ENCODE measurements around the gene PCDH9. TPM values are rescaled to one million over a fixed set of nuclear protein-coding genes. Genes with fewer than 3 reads are reported as not detected.

PCDH9 gene
- total RNA-seq, 2 donors from 2014 or later: 0.95 to 1.8 TPM

GRCh38 chr13:67219113-67219512 lies 11.0 kb downstream of the PCDH9 start:
- 82% methylated on average over 1 of the region's 1 CpG; no CpG with 5 or more reads in 1 of the 2 experiments for WGBS, 2 experiments (ENCODE audit: insufficient coverage in 1 of 2, insufficient read length in 1 of 2)
- H3K27me3 Mint-ChIP-seq (ENCODE audit: insufficient read depth): peaks cover 19% of the 10 kb centered on the region
- H3K36me3 Mint-ChIP-seq (ENCODE audit: low read depth): no peaks in the 10 kb centered on the region
- no peaks in the 10 kb centered on the region for H3K9me3 ChIP-seq (ENCODE audit: control insufficient read depth, low read length)
- no peaks in the 10 kb centered on the region for H3K36me3 ChIP-seq (ENCODE audit: control insufficient read depth, insufficient read depth, low read length)
- H3K27me3 ChIP-seq (ENCODE audit: control insufficient read depth, insufficient read depth, low read length, poor library complexity, severe bottlenecking): no peaks in the 10 kb centered on the region
- peaks cover 2% of the 10 kb centered on the region for H3K4me1 ChIP-seq (ENCODE audit: control insufficient read depth, insufficient read depth, low read length)
- H3K9ac ChIP-seq (ENCODE audit: extremely low read depth, low read length, poor library complexity, severe bottlenecking): no peak overlapping the region
- H3K4me3 ChIP-seq (ENCODE audit: low read length): no peak overlapping the region
- peaks cover 8% of the 10 kb centered on the region for H3K4me1 Mint-ChIP-seq
- no peak overlapping the region for H3K27ac Mint-ChIP-seq
- no peaks in the 10 kb centered on the region for H3K9me3 Mint-ChIP-seq
- DNase-seq: no peak
- no peak overlapping the region for H3K27ac ChIP-seq (ENCODE audit: low read depth, low read length)
- no peak overlapping the region for H3K4me3 Mint-ChIP-seq
- TF ChIP-seq CTCF (conservative IDR thresholded peaks at IDR 0.05): no peak

- H3K4me3 Mint-ChIP-seq: no peak overlapping the region
Measured at GRCh38 chr13:67217880-67218279, 12.3 kb downstream of the PCDH9 start.

GRCh38 chr13:67216864-67217263 lies 13.3 kb downstream of the PCDH9 start:
- DNase-seq: no peak
- no peak overlapping the region for H3K27ac ChIP-seq (ENCODE audit: low read depth, low read length)
- Mint-ChIP-seq H3K27ac (no peak overlapping the region), H3K36me3 (ENCODE audit: low read depth) (no peaks in the 10 kb centered on the region), H3K9me3 (no peaks in the 10 kb centered on the region), H3K4me1 (peaks cover 5% of the 10 kb centered on the region), H3K4me3 (no peak overlapping the region), H3K27me3 (ENCODE audit: insufficient read depth) (peaks cover 19% of the 10 kb centered on the region)
- H3K9me3 ChIP-seq (ENCODE audit: control insufficient read depth, low read length): no peaks in the 10 kb centered on the region
- peaks cover 2% of the 10 kb centered on the region for H3K4me1 ChIP-seq (ENCODE audit: control insufficient read depth, insufficient read depth, low read length)
- no peaks in the 10 kb centered on the region for H3K36me3 ChIP-seq (ENCODE audit: control insufficient read depth, insufficient read depth, low read length)
- WGBS, 2 experiments (ENCODE audit: insufficient coverage in 1 of 2, insufficient read length in 1 of 2): 85 to 92% methylated on average over 3 of the region's 4 CpGs
- H3K4me3 ChIP-seq (ENCODE audit: low read length): no peak overlapping the region
- no peak for TF ChIP-seq CTCF (conservative IDR thresholded peaks at IDR 0.05)
- H3K9ac ChIP-seq (ENCODE audit: extremely low read depth, low read length, poor library complexity, severe bottlenecking): no peak overlapping the region
- H3K27me3 ChIP-seq (ENCODE audit: control insufficient read depth, insufficient read depth, low read length, poor library complexity, severe bottlenecking): no peaks in the 10 kb centered on the region

More at GRCh38 chr13:67217880-67218279, 12.3 kb downstream of the PCDH9 start:
- H3K4me3 ChIP-seq (ENCODE audit: low read length): no peak overlapping the region
- H3K4me1 ChIP-seq (ENCODE audit: control insufficient read depth, insufficient read depth, low read length): peaks cover 2% of the 10 kb centered on the region
- no peak for TF ChIP-seq CTCF (conservative IDR thresholded peaks at IDR 0.05)
- H3K27ac Mint-ChIP-seq: no peak overlapping the region
- H3K36me3 Mint-ChIP-seq (ENCODE audit: low read depth): no peaks in the 10 kb centered on the region
- H3K9me3 ChIP-seq (ENCODE audit: control insufficient read depth, low read length): no peaks in the 10 kb centered on the region
- no peaks in the 10 kb centered on the region for H3K27me3 ChIP-seq (ENCODE audit: control insufficient read depth, insufficient read depth, low read length, poor library complexity, severe bottlenecking)
- no peaks in the 10 kb centered on the region for H3K36me3 ChIP-seq (ENCODE audit: control insufficient read depth, insufficient read depth, low read length)
- no peak overlapping the region for H3K9ac ChIP-seq (ENCODE audit: extremely low read depth, low read length, poor library complexity, severe bottlenecking)
- peaks cover 19% of the 10 kb centered on the region for H3K27me3 Mint-ChIP-seq (ENCODE audit: insufficient read depth)
- DNase-seq: no peak
- no peaks in the 10 kb centered on the region for H3K9me3 Mint-ChIP-seq
- H3K4me1 Mint-ChIP-seq: peaks cover 5% of the 10 kb centered on the region
- no peak overlapping the region for H3K27ac ChIP-seq (ENCODE audit: low read depth, low read length)
